Ishikawa (cell line): Measurements from ENCODE around the gene PKNOX2.

Source experiments
- CEBPB ChIP-seq: IDR thresholded peaks from 2 replicates; pipeline ENCODE4 v1.6.1; 2012
- CREB1 ChIP-seq: IDR thresholded peaks from 2 replicates; pipeline ENCODE4 v1.6.1; 2012; ENCODE audit warnings: low read depth
- EGR1 ChIP-seq: IDR thresholded peaks from 2 replicates; pipeline ENCODE4 v1.6.1; 2012
- EP300 ChIP-seq: IDR thresholded peaks from 2 replicates; pipeline ENCODE4 v1.6.1; 2012; ENCODE audit warnings: borderline replicate concordance
- MAX ChIP-seq: IDR thresholded peaks from 2 replicates; pipeline ENCODE4 v1.6.1; 2012
- RAD21 ChIP-seq: IDR thresholded peaks from 2 replicates; pipeline ENCODE4 v1.6.1; 2012; ENCODE audit warnings: low read depth
- REST ChIP-seq: IDR thresholded peaks from 2 replicates; pipeline ENCODE4 v1.6.1; 2012; ENCODE audit warnings: low read depth, mild to moderate bottlenecking
- TAF1 ChIP-seq: IDR thresholded peaks from 2 replicates; pipeline ENCODE4 v1.6.1; 2012; ENCODE audit warnings: low read depth, mild to moderate bottlenecking
- TCF12 ChIP-seq: IDR thresholded peaks from 2 replicates; pipeline ENCODE4 v1.6.1; 2012; ENCODE audit warnings: low read depth
- TEAD4 ChIP-seq: IDR thresholded peaks from 2 replicates; pipeline ENCODE4 v1.6.1; 2012
- YY1 ChIP-seq: IDR thresholded peaks from 2 replicates; pipeline ENCODE4 v1.6.1; 2012; ENCODE audit warnings: low read depth

- TF ChIP-seq MAX (no peak), CEBPB (no peak), TCF12 (no peak), TAF1 (no peak), EP300 (no peak), REST (no peak), RAD21 (no peak), CREB1 (no peak), TEAD4 (no peak), EGR1 (no peak), YY1 (no peak)
Observed at GRCh38 chr11:125351033-125351867, 186.7 kb downstream of the PKNOX2 start.
